Duodenal mucosa (tissue), 2 donors: ENCODE data around the gene MAT1A.

ENCODE experiments used
- H3K27ac ChIP-seq: one replicate; pipeline ENCODE4 v1.7.0; 2013; ENCODE audit warnings: low read depth, low read length
- H3K27me3 ChIP-seq, 2 donors: one replicate each; pipeline ENCODE4 v1.7.0; 2013; ENCODE audit warnings: low read length in 2 of 2, control low read depth in 1 of 2; ENCODE audit not compliant: insufficient read depth in 2 of 2, control insufficient read depth in 1 of 2
- H3K36me3 ChIP-seq, 2 donors: one replicate each; pipeline ENCODE4 v1.7.0; 2013; ENCODE audit warnings: low read length in 2 of 2, control low read depth in 1 of 2; ENCODE audit not compliant: insufficient read depth in 2 of 2, control insufficient read depth in 1 of 2
- H3K4me1 ChIP-seq, 2 donors: one replicate each; pipeline ENCODE4 v1.7.0; 2013; ENCODE audit warnings: low read length in 2 of 2, control low read depth in 1 of 2; ENCODE audit not compliant: insufficient read depth in 2 of 2, control insufficient read depth in 1 of 2
- H3K4me3 ChIP-seq, 2 donors: one replicate each; pipeline ENCODE4 v1.7.0; 2013; ENCODE audit warnings: low read length in 2 of 2, low read depth in 1 of 2
- H3K9ac ChIP-seq, 2 donors: one replicate each; pipeline ENCODE4 v1.7.0; 2013; ENCODE audit warnings: low read length in 2 of 2, low read depth in 1 of 2
- H3K9me3 ChIP-seq, 2 donors: one replicate each; pipeline ENCODE4 v1.7.0; 2013; ENCODE audit warnings: low read length in 2 of 2, control low read depth in 1 of 2; ENCODE audit not compliant: control insufficient read depth in 1 of 2

Gene MAT1A

DNA sequence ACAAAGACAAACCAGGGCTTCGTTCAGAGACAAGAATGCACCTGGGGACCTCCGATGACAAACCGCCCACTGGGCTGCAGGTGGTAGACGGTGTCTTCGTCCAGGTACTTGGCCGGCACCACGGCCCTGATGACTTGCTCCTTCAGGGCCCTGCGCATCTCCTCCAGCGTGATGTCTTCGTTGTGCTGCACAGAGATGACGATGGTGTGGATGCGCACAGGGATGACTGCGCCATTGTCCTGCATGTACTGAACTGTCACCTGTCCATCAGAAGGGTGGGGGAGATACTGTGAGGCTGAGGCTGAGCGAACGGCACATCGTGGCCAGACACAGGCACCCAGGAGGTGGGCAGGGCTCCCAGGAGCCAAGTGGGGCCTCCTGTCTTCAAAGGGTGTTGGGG is 13.1 kb downstream of the MAT1A start:
- Histone ChIP-seq H3K27ac (no peak overlapping the region), H3K9ac (no peak overlapping the region), H3K4me3 (no peak overlapping the region), H3K9me3 (no peaks in the 10 kb centered on the region), H3K36me3 (no peaks in the 10 kb centered on the region), H3K4me1 (no peaks in the 10 kb centered on the region), H3K27me3 (no peaks in the 10 kb centered on the region)

- Histone ChIP-seq H3K9me3 (no peaks in the 10 kb centered on the region), H3K4me1 (no peaks in the 10 kb centered on the region), H3K36me3 (no peaks in the 10 kb centered on the region), H3K27ac (no peak overlapping the region), H3K4me3 (no peak overlapping the region), H3K27me3 (no peaks in the 10 kb centered on the region), H3K9ac (no peak overlapping the region)
Observed at GRCh38 chr10:80275756-80276155, 13.7 kb downstream of the MAT1A start.

GRCh38 chr10:80275135-80275498 is 14.3 kb downstream of the MAT1A start:
- Histone ChIP-seq H3K9me3 (no peaks in the 10 kb centered on the region), H3K27me3 (no peaks in the 10 kb centered on the region), H3K36me3 (no peaks in the 10 kb centered on the region), H3K4me1 (no peaks in the 10 kb centered on the region), H3K27ac (no peak overlapping the region), H3K4me3 (no peak overlapping the region), H3K9ac (no peak overlapping the region)

GRCh38 chr10:80274396-80275134 is 14.9 kb downstream of the MAT1A start:
- Histone ChIP-seq H3K4me1 (no peaks in the 10 kb centered on the region), H3K27ac (no peak overlapping the region), H3K36me3 (no peaks in the 10 kb centered on the region), H3K9me3 (no peaks in the 10 kb centered on the region), H3K27me3 (no peaks in the 10 kb centered on the region), H3K9ac (no peak overlapping the region), H3K4me3 (no peak overlapping the region)

- Histone ChIP-seq H3K9me3 (no peaks in the 10 kb centered on the region), H3K36me3 (no peaks in the 10 kb centered on the region), H3K27me3 (no peaks in the 10 kb centered on the region), H3K9ac (no peak overlapping the region), H3K4me1 (no peaks in the 10 kb centered on the region), H3K27ac (no peak overlapping the region), H3K4me3 (no peak overlapping the region)
Observed at GRCh38 chr10:80273523-80274170, 15.8 kb downstream of the MAT1A start.

DNA sequence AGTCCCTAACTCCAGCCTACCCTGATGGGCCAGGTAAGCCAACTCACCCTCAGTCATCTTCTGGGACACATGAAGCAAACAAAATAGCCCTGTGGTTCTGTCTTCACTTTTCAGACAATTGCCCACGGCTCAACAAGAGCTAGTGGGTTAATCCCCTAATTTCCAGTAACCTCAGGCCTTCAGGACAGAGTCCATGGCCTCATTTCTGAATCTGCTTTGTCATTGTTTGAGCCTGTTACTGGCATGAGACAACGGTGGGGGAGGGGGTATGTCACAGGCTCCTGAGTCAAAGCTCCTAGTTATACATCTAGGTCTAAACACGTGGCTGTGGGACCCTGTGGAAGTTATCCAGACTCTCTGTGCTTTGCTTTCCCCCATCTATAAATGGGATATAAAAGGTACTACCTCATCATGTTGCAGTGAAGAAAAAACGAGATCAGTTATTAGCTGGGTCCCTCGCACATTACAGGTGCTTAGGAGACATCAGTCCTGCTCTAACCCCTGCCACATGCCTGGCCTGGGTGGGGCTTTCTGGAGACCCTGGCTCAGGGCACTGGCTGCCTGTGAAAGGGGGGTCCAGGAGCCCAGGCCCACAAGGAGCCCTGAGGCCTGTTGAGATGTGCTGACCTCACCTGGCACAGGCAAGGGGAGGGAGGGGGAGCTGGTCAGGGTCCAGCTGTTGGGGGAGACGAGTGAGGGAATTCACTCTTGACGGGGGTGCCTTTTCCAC is 16.5 kb downstream of the MAT1A start:
- H3K27me3 ChIP-seq = no peaks in the 10 kb centered on the region
- no peaks in the 10 kb centered on the region for H3K4me1 ChIP-seq
- no peaks in the 10 kb centered on the region for H3K9me3 ChIP-seq
- H3K27ac ChIP-seq = no peak overlapping the region
- no peak overlapping the region for H3K4me3 ChIP-seq
- no peak overlapping the region for H3K9ac ChIP-seq
- no peaks in the 10 kb centered on the region for H3K36me3 ChIP-seq

DNA sequence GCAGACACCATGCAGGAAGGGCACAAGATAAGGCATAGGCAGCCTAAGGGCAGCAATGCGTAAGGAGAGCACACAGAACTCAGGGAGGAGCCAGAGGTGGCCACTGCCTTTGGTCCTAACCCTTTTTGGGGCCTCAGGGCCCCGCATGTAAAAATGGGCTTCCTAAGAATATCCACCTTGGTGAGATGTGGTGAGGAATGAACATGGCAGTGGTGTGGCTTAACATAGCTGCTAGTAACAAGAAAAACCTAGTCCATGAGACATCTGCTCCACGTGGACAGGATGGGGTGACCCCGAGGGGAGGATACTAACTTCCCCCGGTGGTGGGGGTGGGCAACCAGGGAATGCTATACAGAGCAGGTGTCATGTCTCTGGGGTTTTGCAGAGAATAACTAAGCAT is 18.0 kb downstream of the MAT1A start:
- H3K9me3 ChIP-seq = no peaks in the 10 kb centered on the region
- no peak overlapping the region for H3K9ac ChIP-seq
- H3K27me3 ChIP-seq = no peaks in the 10 kb centered on the region
- no peak overlapping the region for H3K4me3 ChIP-seq
- no peak overlapping the region for H3K27ac ChIP-seq
- H3K4me1 ChIP-seq = no peaks in the 10 kb centered on the region
- H3K36me3 ChIP-seq = no peaks in the 10 kb centered on the region

DNA sequence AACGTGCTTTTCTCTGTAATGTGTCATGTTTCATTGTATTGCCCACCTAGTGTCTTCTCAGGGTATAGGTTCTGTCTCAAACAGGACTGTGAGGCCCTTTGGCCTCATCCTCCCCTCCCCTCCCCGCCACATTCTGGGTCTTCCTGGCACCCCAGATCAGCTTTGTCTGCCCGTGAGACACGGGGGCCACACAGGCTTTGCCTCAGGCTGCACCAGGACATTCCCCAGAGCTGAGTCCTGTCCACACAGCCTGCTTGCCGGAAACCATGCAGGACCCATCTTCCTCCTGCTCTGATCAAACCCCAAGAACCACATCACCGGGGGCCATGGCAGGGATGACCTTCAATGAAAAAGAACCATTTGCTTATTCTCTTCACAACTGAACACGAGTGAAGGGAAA is 18.6 kb downstream of the MAT1A start:
- Histone ChIP-seq H3K36me3 (no peaks in the 10 kb centered on the region), H3K9ac (no peak overlapping the region), H3K4me3 (no peak overlapping the region), H3K27ac (no peak overlapping the region), H3K9me3 (no peaks in the 10 kb centered on the region), H3K4me1 (no peaks in the 10 kb centered on the region), H3K27me3 (no peaks in the 10 kb centered on the region)

DNA sequence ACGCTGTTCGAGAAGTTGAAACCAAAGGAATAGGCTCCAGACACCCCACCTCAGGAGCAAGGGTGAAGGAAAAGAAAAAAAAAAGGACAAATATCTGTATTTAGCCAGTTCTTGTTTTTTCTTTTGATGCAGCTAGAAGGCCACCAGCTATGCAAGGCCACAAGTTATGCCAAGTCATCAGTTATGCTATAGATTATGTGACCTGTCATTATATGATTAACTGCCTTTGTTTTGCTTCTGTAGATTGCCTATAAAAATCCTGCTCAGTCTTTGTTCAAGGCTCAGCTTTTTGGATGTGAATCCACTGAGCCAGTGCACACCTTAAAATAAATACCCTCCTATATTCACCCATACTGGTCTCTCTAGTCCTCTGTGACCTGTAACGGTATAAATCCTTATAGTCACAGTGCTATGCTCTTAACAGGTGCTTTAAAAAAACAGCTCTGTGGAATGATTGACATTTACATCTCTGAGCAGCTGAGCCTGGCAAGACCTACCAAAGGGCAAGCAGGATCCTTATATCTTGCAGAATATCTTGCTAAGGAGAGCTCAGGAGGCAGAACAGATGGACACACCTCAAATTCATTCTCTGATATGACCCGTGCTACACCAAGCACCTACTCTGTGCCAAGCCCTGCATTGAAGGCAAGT is 20.4 kb downstream of the MAT1A start:
- Histone ChIP-seq H3K9ac (no peak overlapping the region), H3K4me3 (no peak overlapping the region), H3K4me1 (no peaks in the 10 kb centered on the region), H3K36me3 (no peaks in the 10 kb centered on the region), H3K9me3 (no peaks in the 10 kb centered on the region), H3K27ac (no peak overlapping the region), H3K27me3 (no peaks in the 10 kb centered on the region)

DNA sequence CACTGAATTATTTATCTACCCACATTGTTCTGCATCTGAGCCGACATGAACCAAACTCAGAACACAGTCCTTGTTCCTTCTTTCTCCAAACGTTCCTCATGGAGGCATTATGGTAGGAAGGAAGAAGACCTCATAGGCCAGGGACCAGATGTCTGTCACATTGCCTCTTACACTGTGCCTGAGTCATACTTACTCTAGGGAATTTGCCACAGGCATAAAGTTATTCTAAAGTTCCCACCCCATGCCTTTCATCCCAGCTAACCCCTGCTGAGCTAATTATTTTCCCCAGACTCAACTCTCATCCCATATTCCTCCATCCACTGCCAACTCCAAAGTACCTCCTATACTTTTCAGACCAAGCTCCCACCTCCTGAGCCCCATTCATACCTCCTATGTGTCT is 21.2 kb downstream of the MAT1A start:
- H3K9me3 ChIP-seq = no peaks in the 10 kb centered on the region
- H3K27me3 ChIP-seq = no peaks in the 10 kb centered on the region
- no peak overlapping the region for H3K4me3 ChIP-seq
- no peaks in the 10 kb centered on the region for H3K4me1 ChIP-seq
- no peak overlapping the region for H3K27ac ChIP-seq
- H3K36me3 ChIP-seq = no peaks in the 10 kb centered on the region
- no peak overlapping the region for H3K9ac ChIP-seq
